Measurements from ENCODE around the gene MTHFSD. TPM values are rescaled to one million over a fixed set of nuclear protein-coding genes. Genes with fewer than 3 reads are reported as not detected.
A peak's percentile ranks its signal among the peaks of the same experiment; 100 is the strongest.

MTHFSD gene
- polyA plus RNA-seq, 3 donors from 2014 or later: 7.9 to 15.5 (median 12.3) TPM

GRCh38 chr16:86511317-86512161 is 43.5 kb downstream of the MTHFSD start:
- H3K36me3 Mint-ChIP-seq: peaks cover 0 to 8% (median under 1%) of the 10 kb centered on the region in 3 donors
- H3K9me3 Mint-ChIP-seq: peaks cover 0 to 2% (median 0%) of the 10 kb centered on the region in 6 donors
- H3K4me1 Mint-ChIP-seq: peaks cover 11 to 21% of the 10 kb centered on the region in 2 donors
- no peak overlapping the region for H3K27ac Mint-ChIP-seq
- no peak for DNase-seq
- peak overlapping the region in 3 of 5 donors; percentile 33 to 55 (median 48) for H3K4me3 Mint-ChIP-seq
- H3K27me3 Mint-ChIP-seq (ENCODE audit: low read depth in 3 of 3): peaks cover 21 to 29% (median 25%) of the 10 kb centered on the region in 3 donors

GRCh38 chr16:86510465-86511261 is 44.4 kb downstream of the MTHFSD start, which contains the start of gene FOXF1:
Gene FOXF1, plus strand, starts transcription at chr16:86510527. Its CDS starts 43 bp downstream, at chr16:86510570.
- Mint-ChIP-seq H3K9me3 (peaks cover 0 to 2% (median 0%) of the 10 kb centered on the region in 6 donors), H3K4me3 (peak within 1 kb of the TSS in 4 of 5 donors; percentile 54 to 91 (median 78)), H3K4me1 (peaks cover 13 to 29% of the 10 kb centered on the region in 2 donors), H3K27me3 (ENCODE audit: low read depth in 3 of 3) (peaks cover 25 to 37% (median 29%) of the 10 kb centered on the region in 3 donors), H3K36me3 (peaks cover 0 to 11% (median 3%) of the 10 kb centered on the region in 3 donors), H3K27ac (peak within 1 kb of the TSS in 1 of 6 donors; percentile 59)
- no peak for DNase-seq

DNA sequence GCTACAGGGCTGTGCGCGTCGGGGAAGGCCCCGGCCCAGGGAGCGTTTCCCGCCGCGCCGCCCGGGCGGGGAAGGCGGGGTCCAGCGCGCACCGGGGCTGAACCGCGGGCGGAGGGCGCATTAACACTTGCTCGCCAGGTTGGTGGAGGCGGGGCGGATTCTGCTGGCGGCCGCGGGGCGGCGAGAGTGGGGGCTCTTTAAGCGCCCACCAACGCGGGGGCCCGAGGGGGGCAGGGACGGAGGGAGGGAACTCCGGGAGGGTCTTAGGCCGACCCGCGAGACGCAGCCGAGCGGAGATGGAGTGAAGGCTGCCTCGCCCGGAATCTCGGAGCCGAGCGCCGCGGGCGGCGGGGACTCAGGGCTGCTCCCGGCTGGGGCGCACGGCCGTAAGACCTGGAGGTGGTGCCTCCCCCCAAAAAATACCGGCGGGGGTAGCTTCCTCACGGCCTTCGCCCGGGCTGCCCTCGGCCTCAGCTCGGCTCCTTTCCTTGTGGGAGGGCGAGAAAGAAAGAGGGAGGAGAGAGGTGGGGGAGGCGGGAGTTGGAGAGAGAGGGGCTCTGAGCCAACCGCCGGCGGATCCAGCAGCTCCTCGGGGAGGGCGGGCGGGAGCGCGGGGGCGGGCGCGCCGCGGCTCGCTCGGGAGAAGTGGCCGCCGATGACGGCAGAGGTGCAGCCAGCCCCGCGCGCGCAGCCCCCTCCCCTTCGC is 45.1 kb downstream of the MTHFSD start:
- H3K36me3 Mint-ChIP-seq: peaks cover 0 to 11% (median 3%) of the 10 kb centered on the region in 3 donors
- no peak overlapping the region for H3K27ac Mint-ChIP-seq
- peaks cover 0 to 2% (median 0%) of the 10 kb centered on the region in 6 donors for H3K9me3 Mint-ChIP-seq
- DNase-seq: no peak
- H3K4me3 Mint-ChIP-seq: peak overlapping the region in 1 of 5 donors; percentile 77
- peaks cover 16 to 29% of the 10 kb centered on the region in 2 donors for H3K4me1 Mint-ChIP-seq
- H3K27me3 Mint-ChIP-seq (ENCODE audit: low read depth in 3 of 3): peaks cover 28 to 38% (median 34%) of the 10 kb centered on the region in 3 donors

GRCh38 chr16:86508947-86509758 is 45.9 kb downstream of the MTHFSD start:
- H3K36me3 Mint-ChIP-seq: peaks cover 0 to 11% (median 3%) of the 10 kb centered on the region in 3 donors
- H3K27ac Mint-ChIP-seq: peak overlapping the region in 1 of 6 donors; percentile 59
- DNase-seq: peak in 2 of 3 donors; percentile 7 to 9
- peaks cover 16 to 29% of the 10 kb centered on the region in 2 donors for H3K4me1 Mint-ChIP-seq
- peaks cover 0 to 2% (median 0%) of the 10 kb centered on the region in 6 donors for H3K9me3 Mint-ChIP-seq
- peak overlapping the region; percentile 61 to 91 (median 77) for H3K4me3 Mint-ChIP-seq
- H3K27me3 Mint-ChIP-seq (ENCODE audit: low read depth in 3 of 3): peaks cover 31 to 39% (median 37%) of the 10 kb centered on the region in 3 donors

GRCh38 chr16:86508028-86508946 is 46.7 kb downstream of the MTHFSD start:
- H3K36me3 Mint-ChIP-seq: peaks cover 0 to 7% (median 3%) of the 10 kb centered on the region in 3 donors
- DNase-seq: no peak
- peak overlapping the region in 3 of 5 donors; percentile 65 to 74 (median 72) for H3K4me3 Mint-ChIP-seq
- H3K27me3 Mint-ChIP-seq (ENCODE audit: low read depth in 3 of 3): peaks cover 29 to 44% (median 39%) of the 10 kb centered on the region in 3 donors
- peaks cover 0 to 2% (median 0%) of the 10 kb centered on the region in 6 donors for H3K9me3 Mint-ChIP-seq
- H3K27ac Mint-ChIP-seq: no peak overlapping the region
- peaks cover 16 to 24% of the 10 kb centered on the region in 2 donors for H3K4me1 Mint-ChIP-seq

- peak overlapping the region in 3 of 5 donors; percentile 65 to 74 (median 72) for H3K4me3 Mint-ChIP-seq
- peaks cover 16 to 24% of the 10 kb centered on the region in 2 donors for H3K4me1 Mint-ChIP-seq
- no peak for DNase-seq
- H3K27ac Mint-ChIP-seq: no peak overlapping the region
- peaks cover 0 to 7% (median 3%) of the 10 kb centered on the region in 3 donors for H3K36me3 Mint-ChIP-seq
- peaks cover 29 to 46% (median 41%) of the 10 kb centered on the region in 3 donors for H3K27me3 Mint-ChIP-seq (ENCODE audit: low read depth in 3 of 3)
- peaks cover 0 to 2% (median 0%) of the 10 kb centered on the region in 6 donors for H3K9me3 Mint-ChIP-seq
Measured at GRCh38 chr16:86507173-86508027, 47.6 kb downstream of the MTHFSD start.

- Mint-ChIP-seq H3K4me3 (peak overlapping the region in 3 of 5 donors; percentile 15 to 54 (median 21)), H3K27ac (no peak overlapping the region), H3K36me3 (peaks cover 3 to 7% (median 3%) of the 10 kb centered on the region in 3 donors), H3K4me1 (peaks cover 16 to 24% of the 10 kb centered on the region in 2 donors), H3K27me3 (ENCODE audit: low read depth in 3 of 3) (peaks cover 32 to 50% (median 49%) of the 10 kb centered on the region in 3 donors), H3K9me3 (peaks cover 0 to 2% (median 0%) of the 10 kb centered on the region in 6 donors)
- no peak for DNase-seq
Measured at GRCh38 chr16:86505899-86506864, 48.9 kb downstream of the MTHFSD start.

GRCh38 chr16:86505185-86505898 is 49.7 kb downstream of the MTHFSD start:
- peaks cover 32 to 52% (median 49%) of the 10 kb centered on the region in 3 donors for H3K27me3 Mint-ChIP-seq (ENCODE audit: low read depth in 3 of 3)
- DNase-seq: no peak
- peaks cover 13 to 24% of the 10 kb centered on the region in 2 donors for H3K4me1 Mint-ChIP-seq
- H3K27ac Mint-ChIP-seq: no peak overlapping the region
- peaks cover 3 to 7% (median 3%) of the 10 kb centered on the region in 3 donors for H3K36me3 Mint-ChIP-seq
- H3K9me3 Mint-ChIP-seq: peaks cover 0 to 2% (median 0%) of the 10 kb centered on the region in 6 donors
- peak overlapping the region in 1 of 5 donors; percentile 63 for H3K4me3 Mint-ChIP-seq

DNA sequence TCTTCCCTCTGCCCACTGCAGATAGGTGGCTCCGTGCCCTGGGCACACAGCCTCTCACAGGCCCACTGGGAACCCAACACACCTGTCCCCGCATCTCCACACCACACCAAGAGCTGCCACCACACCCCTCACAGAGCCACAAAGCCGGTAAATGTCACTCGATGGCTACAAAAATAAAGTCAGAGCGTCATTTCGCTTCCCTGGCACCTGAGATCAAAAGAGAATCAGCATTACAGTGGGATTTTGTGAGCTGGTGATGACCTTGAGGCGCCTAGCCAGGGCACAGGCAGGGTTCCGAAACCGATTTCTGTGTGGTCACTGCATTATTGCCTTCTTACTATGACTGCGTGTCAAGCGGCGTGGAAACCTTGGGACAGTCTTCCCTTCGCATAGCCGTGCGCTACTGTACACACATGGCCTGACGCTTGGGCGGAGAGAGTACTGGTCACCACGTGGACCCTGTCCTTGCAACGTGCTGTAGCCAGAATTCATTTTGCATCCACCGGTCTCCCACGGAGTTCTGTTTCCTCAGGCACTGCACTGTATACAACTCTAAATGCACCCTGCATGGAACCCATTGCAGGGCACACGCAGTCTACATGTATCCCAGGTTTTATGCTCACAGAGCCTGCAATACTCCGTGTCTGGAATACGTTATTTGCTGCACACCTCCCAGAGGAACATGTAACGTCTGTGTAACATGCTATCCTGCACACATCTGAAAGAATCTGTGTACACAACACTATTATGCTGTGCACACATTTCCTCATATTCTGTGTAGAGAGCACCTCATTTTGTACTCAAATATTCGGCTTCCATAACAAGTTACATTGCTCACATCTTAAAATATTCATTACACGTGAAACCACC is 50.5 kb downstream of the MTHFSD start:
- Mint-ChIP-seq H3K36me3 (peaks cover 3 to 7% (median 3%) of the 10 kb centered on the region in 3 donors), H3K4me3 (peak overlapping the region in 1 of 5 donors; percentile 63), H3K4me1 (peaks cover 13 to 24% of the 10 kb centered on the region in 2 donors), H3K27me3 (ENCODE audit: low read depth in 3 of 3) (peaks cover 38 to 55% (median 49%) of the 10 kb centered on the region in 3 donors), H3K9me3 (peaks cover 0 to 2% (median 0%) of the 10 kb centered on the region in 6 donors), H3K27ac (no peak overlapping the region)
- no peak for DNase-seq

Measured in immature natural killer cell (primary cell).